ENCODE measurements around the gene SPOCD1. TPM values are rescaled to one million over a fixed set of nuclear protein-coding genes. Genes with fewer than 3 reads are reported as not detected.

Gene SPOCD1
- polyA plus RNA-seq, 6 donors from 2014 or later, result 0.23 to 0.38 (median 0.34) TPM; not detected in 2

DNA sequence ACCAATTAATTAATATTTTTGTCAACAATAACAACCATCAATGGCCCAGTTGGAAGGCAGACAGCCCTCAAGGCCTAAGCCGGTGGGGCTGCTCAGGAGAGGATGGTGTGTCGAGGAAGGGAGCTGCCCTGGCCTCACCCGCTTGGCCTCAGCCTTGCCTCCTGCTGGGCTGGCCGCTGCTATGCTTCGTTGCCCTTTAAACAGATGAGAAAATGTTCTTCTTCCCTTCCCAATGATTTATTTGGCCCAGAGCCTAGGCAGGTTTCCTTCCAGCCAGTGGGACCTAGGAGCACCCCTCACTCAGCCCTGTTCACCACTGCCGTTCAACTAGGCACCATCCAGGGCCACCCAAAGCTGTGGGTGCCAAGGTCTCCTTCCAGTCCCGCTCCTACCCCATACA is 48.6 kb downstream of the SPOCD1 start:
- DNase-seq (no peak), ATAC-seq (ENCODE audit: low read depth in 2 of 2) (no peak)
- Mint-ChIP-seq H3K4me3 (no peak overlapping the region), H3K27me3 (peaks cover 6 to 21% (median 14%) of the 10 kb centered on the region in 3 donors), H3K9me3 (no peaks in the 10 kb centered on the region), H3K27ac (peak overlapping the region in 1 of 6 donors; percentile 26), H3K36me3 (no peaks in the 10 kb centered on the region), H3K4me1 (peaks cover 40 to 57% (median 49%) of the 10 kb centered on the region in 3 donors)

DNA sequence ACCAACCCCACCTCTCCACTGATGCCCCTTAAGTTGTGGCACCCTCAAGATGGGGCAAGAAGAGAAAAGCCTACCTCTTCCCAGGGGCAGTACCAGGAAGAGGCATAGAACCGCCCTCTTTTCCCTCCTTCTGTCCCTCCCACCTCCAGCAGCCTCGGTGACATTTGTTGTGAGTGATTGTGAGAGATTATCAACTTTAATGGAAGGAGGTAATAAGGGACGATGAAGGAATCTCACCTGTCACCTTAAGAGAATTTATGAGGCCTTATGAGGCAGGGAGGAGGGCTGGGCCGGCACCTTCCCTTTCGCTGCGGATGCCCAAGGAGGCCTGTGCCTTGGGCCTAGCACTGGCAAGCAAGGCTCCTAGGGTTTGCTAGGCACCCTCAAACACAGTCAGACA is 50.3 kb downstream of the SPOCD1 start:
- Mint-ChIP-seq H3K9me3 (no peaks in the 10 kb centered on the region), H3K27me3 (peaks cover 3 to 14% (median 9%) of the 10 kb centered on the region in 3 donors), H3K4me3 (no peak overlapping the region), H3K4me1 (peaks cover 31 to 49% (median 45%) of the 10 kb centered on the region in 3 donors), H3K36me3 (no peaks in the 10 kb centered on the region), H3K27ac (peak overlapping the region in 1 of 6 donors; percentile 42)
- ATAC-seq (ENCODE audit: low read depth in 2 of 2), result no peak
- DNase-seq, result no peak

DNA sequence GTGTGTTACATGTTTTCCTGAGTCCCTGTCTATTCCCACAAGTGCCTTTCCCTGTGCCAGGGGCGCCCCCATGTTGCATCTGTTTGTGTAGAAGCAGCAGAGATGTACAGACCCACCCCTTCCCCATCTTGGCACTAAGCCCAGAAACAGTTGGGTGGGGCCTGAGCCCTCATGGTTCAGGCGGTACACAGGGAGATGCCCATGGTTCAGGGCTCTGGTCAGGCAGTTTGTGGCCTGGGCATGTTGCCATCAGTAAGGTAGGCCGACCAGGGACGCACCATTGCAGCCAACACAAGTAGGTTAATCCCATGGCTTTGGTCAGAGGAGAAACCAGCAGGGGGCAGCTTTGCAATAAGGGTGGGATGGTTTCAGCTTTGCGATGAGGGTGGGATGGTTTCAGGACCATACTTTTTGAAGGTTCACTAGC is 50.8 kb downstream of the SPOCD1 start:
- peaks cover 35 to 49% (median 42%) of the 10 kb centered on the region in 3 donors for H3K4me1 Mint-ChIP-seq
- peak overlapping the region in 7 of 8 donors; percentile 78 to 88 (median 87) for H3K4me3 Mint-ChIP-seq
- no peaks in the 10 kb centered on the region for H3K9me3 Mint-ChIP-seq
- peaks cover 3 to 16% (median 9%) of the 10 kb centered on the region in 3 donors for H3K27me3 Mint-ChIP-seq
- DNase-seq (no peak), ATAC-seq (ENCODE audit: low read depth in 2 of 2) (no peak)
- H3K27ac Mint-ChIP-seq, result peak overlapping the region in 1 of 6 donors; percentile 69
- H3K36me3 Mint-ChIP-seq, result no peaks in the 10 kb centered on the region

DNA sequence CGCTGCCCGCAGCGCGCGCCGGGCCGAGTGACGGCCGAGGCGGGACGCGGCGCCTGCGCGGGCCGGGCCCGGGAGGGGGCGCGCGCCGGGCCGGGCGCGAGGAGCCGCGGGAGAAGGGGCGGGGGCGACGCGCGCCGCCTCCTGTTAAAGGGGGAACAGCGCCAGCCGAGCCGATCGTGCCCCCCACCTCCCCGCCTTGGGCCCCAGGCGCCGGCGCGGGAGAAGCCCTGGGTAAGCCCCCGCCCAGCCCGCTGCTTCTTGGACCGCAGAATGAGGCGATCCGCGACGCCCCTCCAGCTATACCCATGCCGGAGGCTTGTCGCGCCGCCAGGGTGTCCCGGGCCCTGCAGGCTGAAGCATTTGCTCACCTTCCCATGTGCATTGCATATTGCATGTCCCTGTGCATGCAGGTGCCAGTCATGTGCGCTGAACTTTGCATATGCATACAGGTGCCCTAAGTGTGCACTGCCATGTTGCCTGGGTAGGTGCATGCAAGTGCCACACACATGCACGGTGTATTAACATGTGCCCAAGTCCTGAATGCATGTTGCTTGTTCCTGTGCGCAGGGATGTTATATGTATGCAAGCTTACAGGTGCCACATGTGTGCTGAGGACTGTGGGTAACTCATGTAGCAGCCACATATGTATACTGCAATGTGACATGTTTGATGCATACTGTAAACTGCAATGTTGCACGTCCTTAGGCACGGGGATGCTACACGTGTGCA is 51.3 kb downstream of the SPOCD1 start, which contains the start of gene ADGRB2:
Gene ADGRB2 (minus strand): TSS at position 29 of the 729 bp plus-strand sequence. CDS start 7,119 bp downstream, outside the sequence.
- DNase-seq, result peak; percentile 52
- peaks cover 3 to 22% (median 9%) of the 10 kb centered on the region in 3 donors for H3K27me3 Mint-ChIP-seq
- no peaks in the 10 kb centered on the region for H3K36me3 Mint-ChIP-seq
- H3K4me1 Mint-ChIP-seq, result peaks cover 35 to 47% (median 41%) of the 10 kb centered on the region in 3 donors
- peak within 1 kb of the TSS; percentile 80 to 93 (median 86) for H3K4me3 Mint-ChIP-seq
- ATAC-seq (ENCODE audit: low read depth in 2 of 2), result peak; percentile 57 to 63
- peak within 1 kb of the TSS in 4 of 6 donors; percentile 32 to 69 (median 48) for H3K27ac Mint-ChIP-seq
- no peaks in the 10 kb centered on the region for H3K9me3 Mint-ChIP-seq

DNA sequence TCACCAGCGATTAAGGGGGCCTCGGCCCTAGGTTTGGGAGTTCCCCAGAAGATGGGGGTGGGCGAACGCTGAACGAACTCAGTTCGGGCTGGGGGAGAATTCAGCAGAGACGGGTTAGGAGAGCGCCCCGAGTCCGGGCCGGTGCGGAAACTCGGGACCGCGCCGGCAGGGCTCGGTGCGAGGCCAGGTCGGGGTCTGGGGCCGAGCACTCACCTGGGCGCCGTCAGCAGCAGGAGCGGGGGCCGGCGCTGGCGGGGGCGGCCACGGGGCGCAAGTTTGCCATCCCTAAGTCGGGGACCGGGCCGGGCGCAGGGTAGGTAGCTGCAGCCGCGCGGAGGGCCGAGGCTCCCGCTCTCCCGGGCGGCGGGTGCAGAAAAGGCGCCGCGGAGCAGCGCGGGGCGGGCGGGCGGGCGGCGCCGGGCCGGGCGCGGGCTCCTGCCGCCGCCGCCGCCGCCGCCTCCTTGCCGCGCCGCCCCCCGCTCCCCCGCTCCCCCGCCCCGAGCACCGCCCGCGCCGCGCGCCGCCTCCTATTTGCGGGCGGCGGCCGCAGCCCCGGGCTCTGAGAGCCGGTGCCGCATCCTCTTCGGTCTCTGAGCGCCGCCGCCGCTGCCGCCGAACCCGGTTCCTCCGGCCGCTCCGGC is 52.0 kb downstream of the SPOCD1 start:
- H3K4me1 Mint-ChIP-seq, result peaks cover 28 to 40% (median 34%) of the 10 kb centered on the region in 3 donors
- peaks cover 3 to 22% (median 9%) of the 10 kb centered on the region in 3 donors for H3K27me3 Mint-ChIP-seq
- DNase-seq, result no peak
- H3K36me3 Mint-ChIP-seq, result no peaks in the 10 kb centered on the region
- H3K27ac Mint-ChIP-seq, result peak overlapping the region in 2 of 6 donors; percentile 32 to 51
- peak; percentile 1 to 2 for ATAC-seq (ENCODE audit: low read depth in 2 of 2)
- peak overlapping the region; percentile 74 to 93 (median 84) for H3K4me3 Mint-ChIP-seq
- H3K9me3 Mint-ChIP-seq, result no peaks in the 10 kb centered on the region

DNA sequence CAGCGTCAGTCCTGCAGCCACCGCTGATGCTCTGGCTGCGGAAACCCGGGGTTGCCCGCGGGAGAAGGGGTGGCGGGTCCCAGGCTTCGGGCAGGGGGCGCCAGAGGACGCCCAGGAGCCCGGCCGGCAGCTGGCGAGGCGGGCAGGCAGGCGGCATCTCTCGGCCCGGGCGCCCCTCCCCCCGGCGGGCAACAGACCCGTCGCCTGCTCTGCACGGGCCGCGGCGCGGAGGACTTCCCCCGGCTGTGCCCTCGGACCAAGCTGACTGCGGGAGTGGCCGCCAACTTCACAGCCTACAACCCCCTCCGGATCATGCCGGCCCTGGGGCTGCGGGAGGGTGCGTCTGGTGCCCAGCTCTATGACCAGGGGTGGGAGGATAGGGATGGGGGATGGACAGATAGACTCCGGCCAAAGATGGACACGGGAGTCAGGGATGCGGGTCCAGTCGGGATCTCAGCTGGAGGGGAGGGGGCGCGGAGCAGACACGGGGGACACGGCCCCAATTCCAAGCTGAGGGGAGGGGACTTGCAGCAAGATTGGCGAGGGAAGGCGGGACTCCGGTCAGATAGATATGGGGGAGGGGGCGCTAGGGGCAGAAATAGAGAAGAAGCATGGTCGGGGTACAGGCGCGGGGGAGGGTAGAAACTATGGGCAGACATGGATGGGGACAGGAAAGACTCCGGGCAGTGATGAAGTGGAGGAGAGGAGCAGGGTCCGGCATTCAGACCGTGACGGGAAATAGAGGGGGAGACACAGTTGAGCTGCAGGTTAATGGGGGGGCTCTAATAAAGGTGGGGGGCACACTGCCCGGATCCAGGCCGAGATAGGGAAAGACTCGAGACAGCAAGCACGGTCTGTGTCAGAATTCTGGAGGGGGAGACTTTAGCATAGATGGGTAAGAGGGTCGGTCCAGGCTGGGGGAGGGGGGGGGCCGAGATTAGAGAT is 52.8 kb downstream of the SPOCD1 start:
- peak; percentile 75 for DNase-seq
- peak; percentile 54 to 55 for ATAC-seq (ENCODE audit: low read depth in 2 of 2)
- Mint-ChIP-seq H3K36me3 (no peaks in the 10 kb centered on the region), H3K9me3 (no peaks in the 10 kb centered on the region), H3K4me1 (peaks cover 28 to 38% (median 31%) of the 10 kb centered on the region in 3 donors), H3K27me3 (peaks cover 3 to 22% (median 9%) of the 10 kb centered on the region in 3 donors), H3K27ac (peak overlapping the region in 3 of 6 donors; percentile 32 to 51 (median 44)), H3K4me3 (peak overlapping the region; percentile 74 to 93 (median 84))

DNA sequence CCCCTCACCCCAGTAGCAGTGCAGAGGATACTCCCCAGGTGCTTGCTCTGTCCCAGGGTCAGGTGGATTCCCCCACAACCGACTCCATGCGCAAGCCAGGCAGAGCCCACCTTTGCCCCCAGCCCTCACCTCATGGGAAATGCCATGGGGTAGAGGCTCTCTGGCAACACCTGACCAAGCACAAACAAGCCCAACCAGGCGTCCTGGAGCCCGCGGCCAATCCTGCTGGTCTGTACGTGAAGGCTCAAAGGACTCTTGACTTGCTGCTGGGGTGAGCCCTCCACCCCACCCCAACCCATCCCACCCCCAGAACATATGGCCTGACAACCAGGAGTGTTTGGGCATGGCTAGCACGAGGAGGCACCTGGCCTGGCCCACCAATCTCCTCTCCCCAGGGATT is 53.5 kb downstream of the SPOCD1 start:
- Mint-ChIP-seq H3K4me3 (peak overlapping the region; percentile 20 to 83 (median 61)), H3K27ac (peak overlapping the region in 1 of 6 donors; percentile 71), H3K36me3 (no peaks in the 10 kb centered on the region), H3K27me3 (peaks cover 3 to 22% (median 9%) of the 10 kb centered on the region in 3 donors), H3K9me3 (no peaks in the 10 kb centered on the region), H3K4me1 (peaks cover 30 to 38% (median 31%) of the 10 kb centered on the region in 3 donors)
- no peak for ATAC-seq (ENCODE audit: low read depth in 2 of 2)
- DNase-seq, result no peak

DNA sequence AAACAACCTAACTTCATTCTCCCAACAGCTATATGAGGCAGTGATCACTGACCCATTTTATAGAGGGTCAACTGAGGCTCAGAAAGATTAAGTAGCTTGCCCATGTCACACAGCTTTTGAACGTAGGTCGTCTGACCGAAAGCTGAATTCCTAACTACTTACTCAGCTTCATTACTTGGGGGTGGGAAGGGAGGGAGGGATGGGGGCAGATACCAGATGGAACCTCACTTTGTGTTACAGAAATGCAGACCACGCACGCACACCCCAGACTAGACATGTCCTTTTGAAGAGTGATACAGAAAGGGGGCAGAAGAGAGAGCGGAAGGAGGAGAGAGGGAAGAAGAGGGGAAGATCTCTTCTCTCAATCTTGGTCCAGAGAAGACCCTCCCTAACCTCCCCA is 53.9 kb downstream of the SPOCD1 start:
- H3K9me3 Mint-ChIP-seq, result no peaks in the 10 kb centered on the region
- no peak for DNase-seq
- H3K27ac Mint-ChIP-seq, result peak overlapping the region in 1 of 6 donors; percentile 71
- peak overlapping the region; percentile 1 to 83 (median 68) for H3K4me3 Mint-ChIP-seq
- peaks cover 30 to 38% (median 31%) of the 10 kb centered on the region in 3 donors for H3K4me1 Mint-ChIP-seq
- no peak for ATAC-seq (ENCODE audit: low read depth in 2 of 2)
- H3K27me3 Mint-ChIP-seq, result peaks cover 3 to 22% (median 9%) of the 10 kb centered on the region in 3 donors
- H3K36me3 Mint-ChIP-seq, result no peaks in the 10 kb centered on the region

DNA sequence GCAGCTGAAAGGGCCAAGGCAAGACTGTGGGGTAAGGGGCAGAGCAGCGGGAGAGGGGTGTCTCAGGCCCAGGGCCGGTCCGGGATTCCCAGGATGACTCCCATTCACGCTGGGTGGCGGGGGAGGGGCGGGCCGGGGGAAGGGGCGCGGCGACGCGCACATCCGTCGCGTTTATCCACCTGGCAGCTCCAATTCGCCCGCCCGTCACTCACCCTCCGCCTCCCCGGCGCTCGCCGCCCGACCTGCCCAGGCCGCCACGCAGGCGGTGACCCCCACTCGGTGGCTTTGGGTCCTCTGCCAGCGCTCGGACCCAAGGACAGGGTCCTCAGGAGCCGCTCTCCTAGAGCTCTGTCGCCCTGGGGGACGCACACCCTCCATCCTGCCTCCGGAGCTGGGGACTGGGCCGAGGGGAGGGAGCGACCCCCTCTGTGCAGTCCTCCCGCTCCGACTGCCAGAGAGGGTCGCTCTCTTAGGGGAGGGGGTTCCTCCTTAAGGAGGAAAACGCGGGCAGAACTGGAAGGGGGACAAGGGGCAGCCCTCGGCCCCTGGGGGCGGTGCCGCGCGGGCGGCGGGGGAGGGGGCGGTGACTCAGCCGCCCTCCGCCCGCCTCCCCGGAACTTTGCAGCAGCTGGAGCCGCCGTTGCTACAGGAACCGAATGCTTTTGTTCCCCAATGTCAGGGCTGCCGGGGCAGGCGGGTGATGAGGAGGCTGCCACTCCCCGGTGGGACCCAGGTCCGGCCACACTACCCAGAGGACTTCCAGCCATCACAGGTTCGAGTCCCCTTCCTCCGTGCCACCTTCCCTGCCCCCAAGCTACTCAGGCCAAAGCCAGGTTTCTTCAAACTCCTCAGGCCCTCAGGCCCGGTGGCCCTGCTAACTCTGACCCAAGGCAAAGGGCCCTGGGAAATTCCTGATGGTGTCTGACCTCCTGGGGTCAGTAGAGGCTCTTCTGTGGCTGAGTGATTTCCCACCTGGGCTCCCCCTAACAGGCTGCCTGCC is 55.1 kb downstream of the SPOCD1 start:
- peaks cover 3 to 22% (median 10%) of the 10 kb centered on the region in 3 donors for H3K27me3 Mint-ChIP-seq
- H3K36me3 Mint-ChIP-seq, result no peaks in the 10 kb centered on the region
- peak overlapping the region in 2 of 6 donors; percentile 19 to 20 for H3K27ac Mint-ChIP-seq
- H3K9me3 Mint-ChIP-seq, result no peaks in the 10 kb centered on the region
- ATAC-seq (ENCODE audit: low read depth in 2 of 2), result peak; percentile 60 to 67
- peak overlapping the region; percentile 64 to 90 (median 79) for H3K4me3 Mint-ChIP-seq
- peaks cover 30 to 36% (median 31%) of the 10 kb centered on the region in 3 donors for H3K4me1 Mint-ChIP-seq
- peak; percentile 69 for DNase-seq

DNA sequence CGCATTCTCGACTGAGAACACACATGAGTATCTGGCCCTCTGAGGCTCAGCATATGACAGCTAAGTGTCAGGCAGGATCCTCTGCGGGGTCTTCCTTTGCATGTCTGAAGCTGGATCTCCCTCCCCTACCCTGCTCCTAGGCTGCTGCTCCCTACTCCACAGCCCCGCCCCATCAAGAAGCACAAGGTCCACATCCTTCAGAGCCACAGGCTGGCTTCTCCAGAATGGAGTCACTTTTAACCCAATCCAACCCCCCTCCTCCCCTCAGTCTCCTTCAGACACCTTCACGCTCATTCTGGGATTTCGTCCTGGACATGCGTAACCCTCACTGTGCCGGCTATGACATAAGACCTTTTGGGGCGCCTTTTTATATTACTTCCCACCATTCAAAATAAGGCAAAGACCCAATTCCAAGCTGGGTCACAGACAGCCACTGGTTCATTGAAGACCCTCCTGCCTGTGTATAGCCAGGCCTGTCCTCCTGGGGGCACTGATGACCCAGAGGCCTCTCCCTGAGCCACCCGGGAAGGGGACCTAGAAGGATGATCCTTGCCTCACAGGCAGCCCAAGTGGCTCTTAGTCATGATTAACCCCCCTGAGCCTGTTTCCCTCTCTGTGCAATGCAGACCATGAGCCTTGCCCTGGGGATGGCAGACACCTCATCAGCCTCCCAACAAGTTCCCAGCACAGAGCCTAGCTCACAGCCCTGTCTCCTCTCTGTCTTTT is 56.4 kb downstream of the SPOCD1 start:
- ATAC-seq (ENCODE audit: low read depth in 2 of 2) (no peak), DNase-seq (no peak)
- H3K27me3 Mint-ChIP-seq, result peaks cover under 1 to 34% (median 23%) of the 10 kb centered on the region in 3 donors
- no peak overlapping the region for H3K27ac Mint-ChIP-seq
- peak overlapping the region; percentile 30 to 88 (median 71) for H3K4me3 Mint-ChIP-seq
- H3K9me3 Mint-ChIP-seq, result no peaks in the 10 kb centered on the region
- peaks cover 21 to 23% (median 22%) of the 10 kb centered on the region in 3 donors for H3K4me1 Mint-ChIP-seq
- H3K36me3 Mint-ChIP-seq, result no peaks in the 10 kb centered on the region

DNA sequence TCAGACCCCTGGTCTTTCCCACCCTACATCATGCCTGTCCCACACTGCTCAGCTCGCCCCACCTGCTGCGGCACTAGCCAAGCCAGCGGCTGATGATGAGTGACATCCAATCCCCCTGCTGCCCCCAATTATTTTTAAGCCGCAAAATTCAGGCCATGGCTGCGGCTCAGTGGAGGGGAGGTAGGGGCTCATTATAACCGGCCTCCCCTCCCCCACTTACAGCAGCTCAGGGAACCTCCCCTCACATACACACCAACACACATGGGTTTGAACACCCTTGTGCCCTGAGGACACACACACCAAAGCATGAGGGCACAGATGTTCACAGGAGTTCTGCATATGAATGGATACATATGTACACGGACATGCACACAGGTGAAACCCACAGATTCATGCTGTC is 57.0 kb downstream of the SPOCD1 start:
- Mint-ChIP-seq H3K4me3 (peak overlapping the region in 2 of 8 donors; percentile 32 to 51), H3K4me1 (peaks cover 20 to 23% (median 21%) of the 10 kb centered on the region in 3 donors), H3K9me3 (no peaks in the 10 kb centered on the region), H3K36me3 (no peaks in the 10 kb centered on the region), H3K27ac (no peak overlapping the region), H3K27me3 (peaks cover 0 to 34% (median 24%) of the 10 kb centered on the region in 3 donors)
- no peak for ATAC-seq (ENCODE audit: low read depth in 2 of 2)
- no peak for DNase-seq
